Mucosa of descending colon (tissue), 3 donors: ENCODE data around the gene NIPBL. TPM values are rescaled to one million over a fixed set of nuclear protein-coding genes. Genes with fewer than 3 reads are reported as not detected.

Experiments
- ATAC-seq: fragments of 200-7000 bp; cut with Tn5 transposase; one replicate; pipeline ENCODE4 v1.9.1; 2020; ENCODE audit warnings: mild to moderate bottlenecking, moderate library complexity
- DNase-seq, 3 donors: peaks; one replicate each; pipeline ENCODE4 v3.0.0-alpha.2; 2020
- H3K36me3 ChIP-seq: fragments of 200-600 bp; one replicate; pipeline ENCODE4 v1.8.0; 2021; ENCODE audit warnings: low read depth, mild to moderate bottlenecking
- H3K4me1 ChIP-seq: fragments of 200-600 bp; one replicate; pipeline ENCODE4 v1.8.0; 2021; ENCODE audit warnings: low read depth, mild to moderate bottlenecking
- H3K4me3 ChIP-seq: fragments of 200-600 bp; one replicate; pipeline ENCODE4 v1.8.0; 2021; ENCODE audit warnings: mild to moderate bottlenecking
- H3K9me3 ChIP-seq: fragments of 200-600 bp; one replicate; pipeline ENCODE4 v1.8.0; 2021; ENCODE audit warnings: mild to moderate bottlenecking
- CTCF ChIP-seq: fragments of 200-600 bp; IDR thresholded peaks from one replicate; pipeline ENCODE4 v1.8.0; 2022; ENCODE audit warnings: antibody characterized with exemption, mild to moderate bottlenecking
- intact Hi-C, 2 donors: fragments of 100-400 bp; cut with DNase I in 1 of 2; cut with micrococcal nuclease in 1 of 2; formaldehyde crosslinking; loops; one replicate each; pipeline versions ENCODE4 v1.11.0 to v1.11.1; 2022; cut with DNase I, micrococcal nuclease
- total RNA-seq, 3 donors: library from RNA; stranded (reverse); fragmentation: NEBNext Ultra II Directional in 2 of 3; extraction: Animal tissue kit (Norgen Biotek cat#: 25700) in 2 of 3; gene quantifications; one replicate each; pipeline versions ENCODE4 v1.2.1 to v1.2.4, GENCODE V29; 2021 to 2023
- donor health status: DM: no; HTN: no; CAD: no; lungs with moderate emphysema.
- donor health status: DM: no; HTN: no; CAD: no.
- donor health status: DM: no; HTN: yes; CAD: no.

The NIPBL gene
- total RNA-seq, 3 donors from 2014 or later: 50.4 to 80.8 (median 77.2) TPM

DNA sequence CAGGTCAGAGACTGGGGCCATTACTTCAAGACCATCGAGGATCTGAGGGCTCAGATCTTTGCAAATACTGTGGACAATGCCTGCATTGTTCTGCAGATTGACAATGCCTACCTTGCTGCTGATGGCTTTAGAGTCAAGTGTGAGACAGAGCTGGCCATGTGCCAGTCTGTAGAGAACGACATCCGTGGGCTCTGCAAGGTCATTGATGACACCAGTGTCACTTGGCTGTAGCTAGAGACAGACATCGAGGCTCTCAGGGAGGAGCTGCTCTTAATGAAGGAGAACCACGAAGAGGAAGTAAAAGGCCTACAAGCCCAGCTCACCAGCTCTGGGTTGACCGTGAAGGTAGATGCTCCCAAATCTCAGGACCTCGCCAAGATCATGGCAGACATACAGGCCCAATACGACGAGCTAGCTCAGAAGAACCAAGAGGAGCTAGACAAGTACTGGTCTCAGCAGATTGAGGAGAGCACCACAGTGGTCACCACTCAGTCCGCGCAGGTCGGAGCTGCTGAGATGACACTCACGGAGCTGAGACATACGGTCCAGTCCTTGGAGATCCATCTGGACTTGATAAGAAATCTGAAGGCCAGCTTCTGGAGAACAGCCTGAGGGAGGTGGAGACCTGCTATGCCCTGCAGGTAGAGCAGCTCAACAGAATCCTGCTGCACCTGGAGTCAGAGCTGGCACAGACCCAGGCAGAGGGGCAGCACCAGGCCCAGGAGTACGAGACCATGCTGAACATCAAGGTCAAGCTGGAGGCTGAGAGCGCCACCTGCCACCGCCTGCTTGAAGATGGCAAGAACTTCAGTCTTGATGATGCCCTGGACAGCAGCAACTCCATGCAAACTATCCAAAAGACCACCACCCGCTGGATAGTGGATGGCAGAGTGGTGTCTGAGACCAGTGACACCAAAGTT, 9.3 kb downstream of the NIPBL start:
- Histone ChIP-seq H3K36me3 (no peaks in the 10 kb centered on the region), H3K4me3 (no peak overlapping the region), H3K9me3 (no peaks in the 10 kb centered on the region), H3K4me1 (peaks cover 3% of the 10 kb centered on the region)
- TF ChIP-seq CTCF: no peak
- intact Hi-C loops: loop anchor here in 1 of 2 donors (10.0 kb wide), 1 partner anchor 59 kb away; no protein-coding TSS in a partner anchor
- ATAC-seq (no peak), DNase-seq (no peak)

DNA sequence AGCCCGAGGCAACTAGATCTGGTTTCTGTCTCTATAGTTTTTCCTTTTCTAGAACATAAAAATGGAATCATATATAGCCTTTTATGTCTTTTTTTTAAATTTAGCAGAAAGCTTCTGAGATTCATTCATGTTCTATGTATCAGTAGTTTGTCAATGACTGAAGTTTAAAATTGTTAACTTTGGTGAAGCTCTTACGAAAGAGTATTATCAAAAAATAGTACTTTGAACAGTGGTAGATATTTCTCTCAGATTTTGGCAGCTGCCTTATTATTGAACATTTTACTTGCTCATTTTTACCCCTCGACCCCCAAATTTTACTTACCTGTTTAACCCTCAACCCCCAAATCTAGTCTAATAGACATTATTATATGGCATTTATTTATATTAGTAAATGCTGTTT, 10.2 kb downstream of the NIPBL start:
- no peaks in the 10 kb centered on the region for H3K4me1 ChIP-seq
- no peak overlapping the region for H3K4me3 ChIP-seq
- H3K9me3 ChIP-seq: no peaks in the 10 kb centered on the region
- no peaks in the 10 kb centered on the region for H3K36me3 ChIP-seq
- intact Hi-C loops: loop anchor here in 1 of 2 donors (10.0 kb wide), 1 partner anchor 58 kb away; no protein-coding TSS in a partner anchor
- DNase-seq: no peak
- no peak for TF ChIP-seq CTCF
- no peak for ATAC-seq

DNA sequence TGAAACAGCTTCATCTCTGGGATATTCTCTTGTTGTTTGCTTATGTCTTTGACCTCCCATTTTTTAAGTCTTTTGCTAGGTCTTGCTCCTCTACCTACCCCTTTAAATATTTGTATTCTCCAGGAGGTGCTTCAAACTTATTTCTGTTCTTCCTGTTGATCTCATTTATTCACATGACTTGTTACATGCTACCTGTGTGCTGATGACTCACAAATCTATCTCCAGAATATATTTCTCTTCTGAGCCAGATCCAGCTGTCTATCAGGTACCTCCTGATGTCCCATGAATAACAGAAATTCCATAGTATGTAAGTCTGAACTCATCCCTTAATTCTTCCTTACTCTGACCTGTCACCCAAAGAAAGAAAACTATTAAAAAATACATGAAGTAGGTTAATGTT, 11.0 kb downstream of the NIPBL start:
- DNase-seq: no peak
- Histone ChIP-seq H3K4me3 (no peak overlapping the region), H3K4me1 (no peaks in the 10 kb centered on the region), H3K9me3 (no peaks in the 10 kb centered on the region), H3K36me3 (no peaks in the 10 kb centered on the region)
- TF ChIP-seq CTCF: no peak
- intact Hi-C loops: loop anchor here in 1 of 2 donors (10.0 kb wide), 1 partner anchor 57 kb away; no protein-coding TSS in a partner anchor
- peak; percentile 34 for ATAC-seq

DNA sequence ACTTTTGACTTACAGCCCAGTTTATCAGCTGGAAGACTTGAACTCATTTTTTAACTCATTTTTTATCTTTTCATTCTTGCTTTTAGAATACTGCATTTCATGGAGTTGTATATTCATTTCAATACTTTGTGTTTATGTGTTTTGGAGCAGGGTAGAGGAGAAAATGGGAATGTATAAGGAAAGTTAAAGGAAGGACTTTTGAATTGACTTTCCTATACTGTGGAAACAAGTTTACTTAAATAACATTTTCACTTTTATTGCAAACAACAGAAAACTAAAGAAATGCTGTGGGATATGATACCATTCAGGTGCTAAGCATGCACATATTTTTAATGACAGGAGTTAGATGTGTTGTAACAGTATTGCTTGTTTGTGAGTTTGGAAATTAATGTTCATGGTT, 11.7 kb downstream of the NIPBL start:
- DNase-seq: no peak
- Histone ChIP-seq H3K36me3 (no peaks in the 10 kb centered on the region), H3K9me3 (no peaks in the 10 kb centered on the region), H3K4me1 (no peaks in the 10 kb centered on the region), H3K4me3 (no peak overlapping the region)
- no peak for ATAC-seq
- no peak for TF ChIP-seq CTCF
- intact Hi-C loops: loop anchor here in 1 of 2 donors (10.0 kb wide), 1 partner anchor 56 kb away; no protein-coding TSS in a partner anchor

DNA sequence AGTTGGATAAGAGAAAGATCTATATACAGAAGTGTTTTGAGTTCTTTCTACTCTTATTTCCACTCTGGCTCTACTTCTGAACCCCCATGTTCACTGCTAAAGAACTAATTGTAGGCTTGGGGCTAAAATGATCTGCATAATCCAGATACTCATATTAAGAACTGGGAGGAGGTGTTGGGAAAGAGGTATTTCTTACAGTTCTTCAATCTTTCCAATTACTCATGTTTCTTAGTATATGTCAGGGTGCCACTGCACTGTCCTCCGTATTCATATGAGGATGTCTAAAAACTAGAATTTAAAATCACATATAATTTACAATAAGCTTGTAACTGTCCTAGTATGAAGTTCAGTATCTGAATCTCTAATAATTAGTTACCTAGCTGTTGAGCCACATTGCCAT, 12.7 kb downstream of the NIPBL start:
- intact Hi-C loops: loop anchor here in 1 of 2 donors (10.0 kb wide), 1 partner anchor 56 kb away; no protein-coding TSS in a partner anchor
- no peak for TF ChIP-seq CTCF
- ATAC-seq (no peak), DNase-seq (no peak)
- H3K4me1 ChIP-seq: no peaks in the 10 kb centered on the region
- H3K36me3 ChIP-seq: no peaks in the 10 kb centered on the region
- no peaks in the 10 kb centered on the region for H3K9me3 ChIP-seq
- no peak overlapping the region for H3K4me3 ChIP-seq
